Measurements from ENCODE around the gene TERC.
"Not testable (repeated sequence)": the region's sequence is repeated elsewhere in the genome, so short reads cannot be mapped to it uniquely, and the experiment has no call there.

DNA sequence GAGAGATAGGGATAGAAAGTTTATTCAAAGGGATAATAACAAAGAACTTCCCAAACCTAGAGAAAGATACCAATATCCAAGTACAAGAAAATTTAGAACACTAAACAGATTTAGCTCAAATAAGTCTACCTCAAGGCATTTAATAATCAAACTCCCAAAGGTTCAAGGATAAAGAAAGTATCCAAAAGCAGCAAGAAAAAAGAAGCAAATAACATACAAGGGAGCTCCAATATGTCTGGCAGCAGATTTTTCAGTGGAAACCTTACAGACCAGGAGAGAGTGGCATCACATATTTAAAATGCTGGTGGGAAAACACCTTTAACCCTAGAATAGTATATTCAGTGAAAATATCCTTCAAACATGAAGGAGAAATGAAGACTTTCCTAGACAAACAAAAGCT is 33.0 kb downstream of the TERC start:
- not testable (repeated sequence) for TF ChIP-seq EP300 (IDR thresholded peaks at IDR 0.05)
- TF ChIP-seq, protein P1, sequence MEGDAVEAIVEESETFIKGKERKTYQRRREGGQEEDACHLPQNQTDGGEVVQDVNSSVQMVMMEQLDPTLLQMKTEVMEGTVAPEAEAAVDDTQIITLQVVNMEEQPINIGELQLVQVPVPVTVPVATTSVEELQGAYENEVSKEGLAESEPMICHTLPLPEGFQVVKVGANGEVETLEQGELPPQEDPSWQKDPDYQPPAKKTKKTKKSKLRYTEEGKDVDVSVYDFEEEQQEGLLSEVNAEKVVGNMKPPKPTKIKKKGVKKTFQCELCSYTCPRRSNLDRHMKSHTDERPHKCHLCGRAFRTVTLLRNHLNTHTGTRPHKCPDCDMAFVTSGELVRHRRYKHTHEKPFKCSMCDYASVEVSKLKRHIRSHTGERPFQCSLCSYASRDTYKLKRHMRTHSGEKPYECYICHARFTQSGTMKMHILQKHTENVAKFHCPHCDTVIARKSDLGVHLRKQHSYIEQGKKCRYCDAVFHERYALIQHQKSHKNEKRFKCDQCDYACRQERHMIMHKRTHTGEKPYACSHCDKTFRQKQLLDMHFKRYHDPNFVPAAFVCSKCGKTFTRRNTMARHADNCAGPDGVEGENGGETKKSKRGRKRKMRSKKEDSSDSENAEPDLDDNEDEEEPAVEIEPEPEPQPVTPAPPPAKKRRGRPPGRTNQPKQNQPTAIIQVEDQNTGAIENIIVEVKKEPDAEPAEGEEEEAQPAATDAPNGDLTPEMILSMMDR (IDR thresholded peaks at IDR 0.05) = not testable (repeated sequence)

Data from suprapubic skin (tissue), 3 donors.